Cerebellar nuclear complex (tissue), 1 donor: Measurements from ENCODE around the gene FCER1G.
A peak's percentile ranks its signal among the peaks of the same experiment; 100 is the strongest.

ENCODE experiments used
- DNase-seq, 2 experiments: peaks; one replicate each; lab custom pipeline; 2025; lab: John Stamatoyannopoulos, UW

The FCER1G gene

DNA sequence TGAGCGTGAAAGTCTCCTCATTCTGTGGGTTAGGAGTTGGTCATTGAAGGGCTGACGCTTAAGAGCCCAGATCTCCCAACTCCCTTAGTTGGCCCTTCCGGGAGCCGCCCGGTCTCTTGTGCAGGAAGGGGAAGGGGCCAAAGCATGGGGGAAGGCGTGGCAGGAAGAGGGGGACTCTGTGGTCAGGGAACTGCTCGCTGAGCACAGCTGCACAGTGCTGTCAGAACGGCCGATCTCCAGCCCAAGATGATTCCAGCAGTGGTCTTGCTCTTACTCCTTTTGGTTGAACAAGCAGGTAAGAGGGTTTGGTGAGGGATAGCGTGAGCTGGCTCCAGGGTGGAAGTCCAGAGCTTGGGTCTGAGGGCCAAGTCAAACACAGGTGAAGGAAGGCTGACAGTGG is at the start of gene FCER1G:
Gene FCER1G (plus strand): TSS at position 220 of the 400 bp plus-strand sequence. CDS start 27 bp downstream, at position 247.
- no peak for DNase-seq

DNA sequence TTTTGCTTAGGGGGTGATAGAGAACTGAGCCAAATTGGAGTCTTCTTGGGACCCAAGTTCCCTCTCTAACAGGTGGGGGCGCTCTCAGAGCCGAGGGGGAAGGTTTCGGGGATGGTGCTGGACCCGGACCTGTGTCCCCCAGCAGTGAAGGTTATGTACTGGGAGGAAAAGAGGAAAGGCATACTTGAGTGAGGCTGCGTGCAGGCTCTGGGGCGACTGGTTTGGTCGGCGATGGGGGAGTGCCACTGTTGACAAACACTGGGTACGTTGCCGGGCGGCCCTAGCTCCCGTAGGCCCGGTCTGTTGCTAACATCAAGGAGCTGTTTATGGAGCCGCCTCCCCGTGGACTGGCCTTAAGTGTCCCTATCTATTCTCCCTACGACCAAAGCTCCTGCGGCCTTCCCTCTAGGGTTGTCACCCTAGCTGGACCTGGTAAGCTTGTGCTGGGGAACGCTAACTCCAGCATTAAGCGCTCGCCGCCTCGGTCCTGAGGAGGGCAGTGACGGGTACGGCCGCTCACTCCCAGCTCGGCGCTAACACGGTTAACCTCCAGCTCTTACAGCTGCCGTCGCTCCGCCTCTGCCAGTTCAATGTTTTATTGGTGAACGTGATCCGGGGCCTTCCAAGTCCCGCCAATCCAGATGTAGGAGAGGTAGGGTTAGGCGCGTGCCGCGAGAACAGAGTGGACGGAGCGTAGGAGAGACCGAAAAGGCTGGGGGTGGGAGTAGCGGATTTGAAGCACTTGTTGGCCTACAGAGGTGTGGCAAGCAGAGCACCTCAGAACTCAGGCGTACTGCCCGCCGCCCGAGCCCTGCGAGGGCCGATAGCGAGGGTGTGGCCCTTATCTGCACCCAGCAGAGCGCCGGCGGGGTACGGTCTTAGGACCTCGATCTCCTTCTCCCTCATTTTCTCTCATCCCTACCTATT is 49.1 kb upstream of the FCER1G start, which contains the start of gene PPOX:
Gene PPOX (plus strand): TSS at position 685 of the 927 bp plus-strand sequence. CDS start 422 bp downstream, outside the sequence.
- peak; percentile 81 to 98 for DNase-seq

- DNase-seq = no peak
These were observed 48.2 kb upstream of the FCER1G start for GRCh38 chr1:161166669-161167548.

- no peak for DNase-seq
These were observed 46.2 kb upstream of the FCER1G start for GRCh38 chr1:161168906-161169305.

- no peak for DNase-seq
These were observed 43.9 kb upstream of the FCER1G start for GRCh38 chr1:161171191-161171590.

DNA sequence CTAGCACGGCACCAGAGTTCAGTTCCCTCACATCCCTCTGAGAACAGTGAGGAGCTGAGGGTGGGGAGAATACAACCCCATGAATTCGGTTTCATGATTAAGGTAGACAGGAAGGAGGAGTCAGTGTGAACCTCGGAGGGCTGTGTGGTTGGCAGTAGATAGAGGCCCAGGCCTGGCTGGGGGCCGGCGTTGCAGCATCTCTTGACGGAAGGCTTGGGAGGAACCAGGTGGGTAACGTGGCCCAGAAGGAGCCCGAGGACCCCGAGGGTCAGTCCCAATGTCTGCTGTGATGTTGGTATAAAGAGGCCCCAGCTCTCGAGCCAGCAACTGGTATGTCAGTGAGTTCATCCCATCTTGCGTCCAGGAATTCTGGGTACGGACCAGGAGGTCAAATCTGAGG is 43.4 kb upstream of the FCER1G start:
- no peak for DNase-seq

DNA sequence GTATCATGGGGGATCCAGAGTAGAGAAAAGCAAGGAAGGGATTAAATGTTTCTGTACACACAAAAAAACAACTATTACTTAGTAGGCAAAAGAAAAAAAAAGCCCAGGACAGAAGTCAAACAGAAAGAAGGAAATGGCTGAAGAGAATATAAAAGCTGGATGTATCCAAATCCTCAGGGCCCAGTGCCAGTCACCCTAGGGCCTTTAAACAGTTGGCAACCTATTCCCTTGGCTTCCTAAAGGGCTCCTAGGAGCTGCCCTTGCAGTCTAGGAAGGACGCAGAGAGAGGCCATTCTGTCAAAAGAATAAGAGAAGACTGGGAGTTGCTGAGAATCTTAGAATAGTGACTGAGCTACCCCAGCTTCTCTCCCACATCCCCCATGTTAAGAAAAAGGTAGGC is 42.7 kb upstream of the FCER1G start:
- no peak for DNase-seq

DNA sequence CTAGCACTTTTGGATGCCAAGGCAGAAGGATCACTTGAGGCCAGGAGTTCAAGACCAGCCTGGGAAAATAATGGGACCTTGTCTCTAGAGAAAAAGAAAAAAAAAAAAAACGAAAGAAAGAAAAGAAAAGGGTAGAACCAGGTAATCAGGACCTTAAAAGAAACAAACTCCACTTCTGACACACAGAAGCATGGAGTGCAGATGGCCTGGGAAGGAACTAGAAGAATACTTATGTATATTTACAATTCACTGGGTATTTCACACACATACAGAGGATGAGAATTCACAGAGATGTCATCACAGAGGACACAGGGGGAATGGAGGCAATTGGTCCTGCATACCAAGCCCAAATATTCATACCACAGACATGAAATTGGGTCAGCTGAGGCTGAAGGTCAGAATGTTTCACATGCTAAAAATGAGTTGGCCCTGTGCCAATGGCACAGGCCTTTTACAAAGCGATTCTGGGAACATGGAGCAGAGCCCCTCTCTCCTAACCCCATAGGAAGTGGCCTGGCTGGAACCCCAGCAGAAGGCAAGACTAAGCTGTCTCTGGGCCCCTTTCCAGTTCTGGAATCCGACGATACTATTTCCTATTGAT is 42.2 kb upstream of the FCER1G start:
- no peak for DNase-seq

DNA sequence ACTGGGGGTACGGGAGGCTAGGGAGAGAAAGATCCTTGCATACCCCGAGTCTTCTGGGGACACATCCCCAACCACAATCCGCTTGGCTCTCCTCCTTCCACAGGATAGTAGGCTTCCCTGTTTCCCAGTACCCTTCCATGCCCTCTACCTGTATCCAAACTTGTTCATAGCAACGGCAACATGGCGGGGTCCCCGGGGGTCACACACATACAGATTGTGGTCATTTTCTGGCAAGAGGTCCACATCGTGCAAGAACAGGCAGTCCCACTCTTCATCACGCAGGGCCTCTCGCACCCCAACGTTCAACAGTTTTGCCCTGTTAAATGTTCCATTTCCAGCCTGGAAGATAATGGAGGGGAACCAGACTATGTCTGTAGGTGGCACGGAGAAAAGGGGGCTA is 41.4 kb upstream of the FCER1G start:
- DNase-seq = no peak

DNA sequence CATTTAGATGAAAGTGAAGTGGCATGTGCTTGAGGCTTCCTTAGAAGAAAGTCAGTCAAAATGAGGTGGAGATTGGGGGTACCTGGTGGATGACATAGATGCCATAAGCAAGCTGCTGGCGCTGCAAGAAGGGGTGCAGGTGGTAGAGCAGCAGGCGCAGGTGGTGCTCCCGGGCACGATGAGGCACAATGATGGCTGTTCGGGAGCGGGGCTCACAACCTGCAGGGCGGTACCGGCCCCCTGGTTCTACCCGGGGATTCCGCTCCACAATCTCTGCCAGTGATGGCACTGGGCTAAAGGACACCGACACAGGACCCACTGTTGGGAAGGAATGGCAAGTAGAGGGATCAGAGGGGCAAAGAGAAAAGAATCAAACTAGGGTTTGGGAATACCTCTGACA is 40.2 kb upstream of the FCER1G start:
- no peak for DNase-seq

- DNase-seq = no peak
These were observed 39.2 kb upstream of the FCER1G start for GRCh38 chr1:161175771-161176453.

GRCh38 chr1:161176468-161177111 is 38.5 kb upstream of the FCER1G start:
- DNase-seq = no peak

DNA sequence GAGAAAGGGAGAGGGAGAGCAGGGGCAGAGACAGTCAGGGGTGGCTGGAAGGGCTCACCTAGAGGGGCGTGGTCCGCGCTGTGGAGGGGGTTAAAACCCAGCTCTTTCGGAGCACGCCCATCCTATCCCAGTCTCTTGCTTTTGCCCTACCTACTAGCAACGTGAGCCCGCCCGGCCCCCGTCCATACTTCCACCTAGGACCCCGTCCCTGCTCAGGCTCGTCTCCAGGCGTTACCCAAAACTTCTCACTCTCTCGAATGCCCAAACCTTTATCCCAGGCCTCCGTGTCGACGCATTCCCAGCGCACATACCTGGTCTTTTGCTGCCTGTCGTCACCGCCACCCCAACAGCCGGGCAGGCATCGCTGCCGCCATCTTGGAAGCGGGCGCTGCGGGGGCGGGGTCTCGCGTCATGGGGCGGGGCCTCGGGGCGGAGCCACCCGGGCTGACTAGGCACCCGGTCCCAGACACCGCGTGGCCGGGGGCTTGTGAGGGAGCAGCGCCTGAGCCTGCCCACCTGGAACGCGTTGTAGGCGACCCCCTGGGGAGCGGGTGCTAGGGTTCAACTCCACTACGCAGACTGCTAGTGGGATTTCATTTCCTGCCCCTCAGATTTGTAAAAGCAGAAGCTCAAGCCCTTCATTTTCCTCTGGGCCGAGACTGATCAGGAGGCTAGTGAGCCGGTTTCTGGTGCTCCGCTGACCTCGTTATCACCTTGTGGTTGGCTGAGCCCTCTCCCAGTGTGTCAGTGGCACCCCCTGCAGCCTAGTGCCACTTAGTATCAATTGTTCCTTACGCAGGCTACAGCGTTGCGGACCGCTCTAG is 37.8 kb upstream of the FCER1G start, which contains the start of gene B4GALT3:
Gene B4GALT3 (minus strand): TSS at position 396 of the 824 bp plus-strand sequence. CDS start 1,447 bp downstream, outside the sequence.
- DNase-seq = peak in 1 of 2 experiments; percentile 75

DNA sequence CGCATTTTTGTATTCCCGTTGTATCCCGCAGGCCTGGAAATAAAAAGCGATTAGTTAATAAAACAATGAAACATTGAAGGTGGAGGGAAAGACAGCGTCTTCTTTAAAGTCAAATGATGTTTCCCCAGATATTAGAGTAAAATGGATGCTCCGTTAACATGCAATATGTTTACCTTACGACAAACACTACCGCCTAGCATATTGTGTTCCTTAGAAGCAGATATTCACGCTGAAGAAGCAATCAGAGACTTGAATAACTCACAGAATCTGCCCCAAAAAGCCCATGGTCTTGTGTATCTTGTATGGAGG is 37.2 kb upstream of the FCER1G start:
- DNase-seq = no peak

DNA sequence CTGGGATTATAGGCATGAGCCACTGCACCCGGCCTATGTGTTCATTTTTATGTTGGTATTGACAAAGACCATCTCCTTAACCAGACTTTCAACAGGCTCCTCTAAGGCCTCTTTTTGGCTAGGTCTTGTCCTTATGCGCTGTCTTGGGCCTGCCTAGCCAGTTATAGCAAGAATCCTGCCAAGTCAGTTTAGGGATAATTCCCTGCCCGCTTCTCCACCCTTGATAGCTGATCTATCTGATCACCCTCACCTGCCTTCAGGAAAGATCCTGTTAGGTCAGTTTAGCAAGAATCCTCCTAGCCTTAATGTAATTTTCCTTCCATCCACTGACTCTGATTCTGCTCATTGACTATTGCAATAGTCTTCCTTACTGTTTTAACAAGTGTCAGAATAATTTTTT is 35.4 kb upstream of the FCER1G start:
- no peak for DNase-seq

DNA sequence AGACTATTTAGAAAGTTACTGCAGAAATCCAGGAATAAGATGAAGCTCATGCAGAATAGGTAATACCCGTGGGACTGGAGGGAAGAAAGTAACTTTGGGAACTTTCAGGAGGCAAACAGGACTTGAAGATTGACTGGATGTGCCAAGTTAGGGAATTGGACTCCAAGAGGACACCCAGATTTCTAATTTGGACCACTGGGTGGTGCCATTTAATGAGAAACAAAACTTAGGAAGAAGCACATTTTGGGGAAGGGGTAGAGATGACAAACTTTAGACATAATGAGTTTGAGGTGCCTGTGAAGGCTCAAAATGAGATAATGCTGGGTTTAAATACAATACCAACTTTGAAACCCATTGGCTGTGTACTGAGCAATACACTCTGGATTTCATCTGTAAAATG is 34.5 kb upstream of the FCER1G start:
- no peak for DNase-seq

DNA sequence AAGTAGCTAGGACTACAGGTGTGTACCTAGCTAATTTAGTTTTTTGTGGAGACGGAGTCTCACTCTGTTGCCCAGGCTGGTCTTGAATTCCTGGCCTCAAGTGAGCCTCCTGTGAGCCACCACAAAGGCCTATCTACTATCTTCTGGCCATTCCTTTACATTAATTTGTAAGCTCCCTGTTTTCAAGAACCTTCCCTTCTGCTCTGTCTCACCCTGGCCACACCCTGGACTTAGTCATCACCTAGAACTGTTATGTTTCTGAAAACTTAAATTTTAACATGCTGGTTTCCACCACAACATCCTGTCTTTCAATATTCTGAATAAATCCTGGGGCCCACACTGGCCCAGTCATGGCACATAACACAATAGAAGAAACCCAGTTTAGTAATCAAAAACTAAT is 32.9 kb upstream of the FCER1G start:
- no peak for DNase-seq

DNA sequence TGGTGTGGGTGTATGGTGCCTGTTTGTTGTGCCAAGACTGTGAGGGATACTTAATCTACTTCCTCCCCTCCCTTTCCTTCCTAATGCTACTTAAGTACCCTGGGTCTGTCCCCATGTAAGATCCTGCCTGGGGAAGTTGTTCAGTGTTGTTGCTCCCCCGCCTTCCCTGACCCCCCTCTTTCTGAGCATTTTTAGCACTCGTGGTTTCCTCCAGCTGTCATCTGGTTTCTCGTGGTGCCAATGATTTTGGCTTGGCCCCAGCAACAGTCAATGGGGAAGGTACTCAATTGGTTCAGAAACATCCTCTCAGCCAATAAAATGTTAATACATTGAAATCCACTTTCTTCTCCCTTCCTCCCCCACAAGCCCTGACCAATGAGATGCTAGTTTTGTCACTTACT is 29.8 kb upstream of the FCER1G start:
- DNase-seq = no peak

DNA sequence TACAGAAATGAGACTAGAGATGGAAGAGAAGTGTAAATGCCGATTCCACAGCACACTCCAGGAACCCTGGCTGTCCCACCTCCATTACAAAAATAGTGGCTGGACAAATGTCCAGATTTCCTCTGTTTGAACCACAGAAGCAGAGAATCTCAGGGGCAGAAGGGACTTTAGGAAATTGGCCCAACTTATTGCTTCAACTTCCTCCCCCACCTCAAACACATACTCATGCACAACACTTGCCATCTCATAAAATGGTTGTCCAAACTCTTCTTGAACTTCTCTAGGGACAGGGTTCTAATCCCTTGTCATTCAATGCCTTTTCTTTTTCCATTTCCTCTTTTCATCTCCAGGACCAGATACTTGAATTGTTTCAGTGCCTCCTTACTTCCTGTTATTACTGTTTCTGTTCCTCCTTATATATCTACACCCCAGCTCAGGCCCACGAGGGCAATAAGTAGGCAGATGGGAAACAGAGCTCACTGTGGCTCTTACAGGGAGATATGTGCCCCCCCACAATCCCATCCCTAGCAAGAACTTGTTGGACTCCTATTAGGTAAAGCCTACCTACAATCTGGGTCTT is 29.3 kb upstream of the FCER1G start:
- DNase-seq = no peak

GRCh38 chr1:161187311-161187710 is 27.8 kb upstream of the FCER1G start:
- no peak for DNase-seq
